ENCODE measurements around the gene IMPDH2.

The IMPDH2 gene

GRCh38 chr3:48982016-48982415, 47.2 kb downstream of the IMPDH2 start:
- DNase-seq (ENCODE audit: low read depth): no peak
- no peak for TF ChIP-seq CTCF (conservative IDR thresholded peaks at IDR 0.05; ENCODE audit: low read depth, low read length)
- no peak overlapping the region for H3K4me3 ChIP-seq (ENCODE audit: low read depth, low read length)

GRCh38 chr3:48980295-48980694, 48.9 kb downstream of the IMPDH2 start:
- DNase-seq (ENCODE audit: low read depth): no peak
- no peak overlapping the region for H3K4me3 ChIP-seq (ENCODE audit: low read depth, low read length)
- TF ChIP-seq CTCF (conservative IDR thresholded peaks at IDR 0.05; ENCODE audit: low read depth, low read length): no peak

- DNase-seq (ENCODE audit: low read depth): no peak
- H3K4me3 ChIP-seq (ENCODE audit: low read depth, low read length): no peak overlapping the region
- no peak for TF ChIP-seq CTCF (conservative IDR thresholded peaks at IDR 0.05; ENCODE audit: low read depth, low read length)
These were observed 49.7 kb downstream of the IMPDH2 start for GRCh38 chr3:48979451-48979850.

Measured in choroid plexus epithelial cell (primary cell).